SK-N-SH treated with all-trans-retinoic acid at 6 μM for 48 hours (cell line): Measurements from ENCODE around the gene KCNH1.

Experiments used
- BACH2 ChIP-seq: fragments of 250-450 bp; sonication (Bioruptor Pico); IDR thresholded peaks from 2 replicates; pipeline ENCODE4 v1.9.0; 2021; ENCODE audit warnings: mild to moderate bottlenecking, borderline replicate concordance
- CSDC2 ChIP-seq: fragments of 250-450 bp; sonication (Bioruptor Pico); IDR thresholded peaks from 2 replicates; pipeline ENCODE4 v1.5.0; 2020; ENCODE audit warnings: mild to moderate bottlenecking, moderate library complexity
- GLIS3 ChIP-seq: fragments of 250-450 bp; sonication (Bioruptor Pico); IDR thresholded peaks from 2 replicates; pipeline ENCODE4 v1.5.0; 2020; ENCODE audit warnings: mild to moderate bottlenecking, moderate library complexity
- PPARA ChIP-seq: fragments of 250-450 bp; sonication (Bioruptor Pico); IDR thresholded peaks from 2 replicates; pipeline ENCODE4 v1.5.0; 2020; ENCODE audit warnings: mild to moderate bottlenecking, borderline replicate concordance
- RARB ChIP-seq: fragments of 250-450 bp; sonication (Bioruptor Pico); IDR thresholded peaks from 2 replicates; pipeline ENCODE4 v1.8.0; 2021; ENCODE audit warnings: mild to moderate bottlenecking, moderate library complexity
- TCF4 ChIP-seq: fragments of 250-450 bp; sonication (Bioruptor Pico); IDR thresholded peaks from 2 replicates; pipeline ENCODE4 v1.8.0; 2021; ENCODE audit warnings: mild to moderate bottlenecking, moderate library complexity, borderline replicate concordance
- ZC3H10 ChIP-seq: fragments of 250-450 bp; sonication (Bioruptor Pico); IDR thresholded peaks from 2 replicates; pipeline ENCODE4 v1.5.1; 2021; ENCODE audit warnings: mild to moderate bottlenecking, moderate library complexity
- ZFP30 ChIP-seq: fragments of 450-650 bp; formaldehyde crosslinking; IDR thresholded peaks from 2 replicates; pipeline ENCODE4 v1.5.0; 2022; ENCODE audit warnings: mild to moderate bottlenecking, moderate library complexity

DNA sequence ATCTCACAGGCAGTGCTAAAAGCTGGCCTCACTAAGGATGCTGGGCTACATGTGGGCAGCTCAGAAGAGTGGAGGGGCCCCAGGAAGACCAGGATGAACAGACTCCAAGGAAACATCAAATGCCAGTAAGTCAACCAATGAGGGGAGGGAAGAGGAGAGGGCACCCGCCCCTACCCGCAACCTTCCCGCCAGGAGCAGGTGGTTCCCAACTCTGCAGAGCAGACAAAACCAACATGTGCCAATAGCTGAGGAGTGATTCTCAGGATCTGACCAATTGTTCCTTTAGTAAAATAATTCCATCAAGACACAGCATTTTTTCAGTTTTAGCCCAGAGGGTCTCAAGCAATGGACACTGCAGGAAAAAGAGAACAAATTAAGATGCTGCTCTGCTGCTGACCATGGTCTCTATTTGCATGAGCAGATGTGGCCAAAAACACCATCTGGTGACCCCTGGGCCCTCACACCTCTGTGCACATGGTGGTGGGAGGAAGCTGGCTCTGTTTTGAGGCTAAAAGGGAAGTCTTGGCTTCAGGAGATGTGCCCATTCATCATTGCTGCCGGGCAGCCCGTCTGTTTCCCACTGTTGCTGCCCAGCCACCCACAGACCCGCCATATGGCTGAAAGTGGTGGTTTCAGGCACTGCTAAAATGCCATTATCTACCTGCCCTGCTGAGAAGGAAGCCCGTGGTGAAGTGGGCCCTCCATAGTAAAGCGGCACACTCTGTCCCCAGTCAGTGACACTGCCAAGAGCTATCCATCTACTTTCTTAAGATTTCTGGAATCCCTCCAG is 231.8 kb downstream of the KCNH1 start:
- no peak for TF ChIP-seq ZC3H10
- no peak for TF ChIP-seq PPARA (CRISPR knock-in tag)
- TF ChIP-seq RARB (CRISPR knock-in tag) = no peak
- no peak for TF ChIP-seq CSDC2 (CRISPR knock-in tag)
- no peak for TF ChIP-seq ZFP30 (CRISPR knock-in tag)
- no peak for TF ChIP-seq GLIS3 (CRISPR knock-in tag)
- no peak for TF ChIP-seq TCF4 (CRISPR knock-in tag)
- no peak for TF ChIP-seq BACH2 (CRISPR knock-in tag)
